ENCODE data around the gene SLC6A1. TPM values are rescaled to one million over a fixed set of nuclear protein-coding genes. Genes with fewer than 3 reads are reported as not detected.

SLC6A1 gene
- total RNA-seq, 2 experiments from 2014 or later = not detected

DNA sequence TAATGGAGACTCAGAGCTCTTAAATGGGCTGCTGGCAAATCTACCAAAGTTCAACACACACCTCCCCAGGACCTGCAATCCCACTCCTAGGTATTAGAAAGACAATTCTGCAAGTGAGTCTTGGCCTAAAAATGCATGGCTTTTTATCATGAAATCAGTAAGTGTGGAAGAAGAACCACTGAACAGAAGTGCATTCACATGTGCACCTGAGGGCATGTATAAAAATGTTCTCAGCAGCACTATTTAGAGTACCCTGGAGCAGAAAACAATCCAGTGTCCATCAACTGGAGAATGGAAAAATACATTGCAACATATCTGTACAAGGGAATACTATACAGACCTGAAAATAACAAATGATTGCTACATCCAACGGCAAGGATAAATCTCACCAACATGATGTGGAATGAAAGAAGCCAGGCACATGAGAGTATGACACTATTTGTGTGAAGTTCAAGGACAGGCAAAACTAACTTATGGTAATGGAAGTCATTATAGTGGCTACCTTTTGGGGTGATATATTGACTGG is 8.1 kb upstream of the SLC6A1 start:
- Mint-ChIP-seq H3K4me1 (ENCODE audit: low read depth) (peaks cover 9% of the 10 kb centered on the region), H3K36me3 (ENCODE audit: low read depth) (no peaks in the 10 kb centered on the region), H3K9me3 (peaks cover 2% of the 10 kb centered on the region), H3K4me3 (no peak overlapping the region), H3K27me3 (peaks cover 19% of the 10 kb centered on the region), H3K27ac (no peak overlapping the region)
- intact Hi-C loops (cut with DNase I, micrococcal nuclease) = no loop called here
- Histone ChIP-seq H3K36me3 (ENCODE audit: insufficient read depth, low read length) (no peaks in the 10 kb centered on the region), H3K27ac (ENCODE audit: low read depth in 1 of 2, low read length in 2 of 2) (no peak overlapping the region), H3K4me3 (ENCODE audit: low read length) (no peak overlapping the region), H3K4me1 (ENCODE audit: insufficient read depth, low read length) (no peaks in the 10 kb centered on the region), H3K9me3 (ENCODE audit: control insufficient read depth in 1 of 2, insufficient read depth in 1 of 2, low read length in 2 of 2) (no peaks in the 10 kb centered on the region), H3K27me3 (ENCODE audit: control insufficient read depth in 1 of 2, insufficient read depth in 2 of 2, low read length in 2 of 2) (peaks cover 0 to 6% of the 10 kb centered on the region in 2 experiments)
- TF ChIP-seq, protein P1, sequence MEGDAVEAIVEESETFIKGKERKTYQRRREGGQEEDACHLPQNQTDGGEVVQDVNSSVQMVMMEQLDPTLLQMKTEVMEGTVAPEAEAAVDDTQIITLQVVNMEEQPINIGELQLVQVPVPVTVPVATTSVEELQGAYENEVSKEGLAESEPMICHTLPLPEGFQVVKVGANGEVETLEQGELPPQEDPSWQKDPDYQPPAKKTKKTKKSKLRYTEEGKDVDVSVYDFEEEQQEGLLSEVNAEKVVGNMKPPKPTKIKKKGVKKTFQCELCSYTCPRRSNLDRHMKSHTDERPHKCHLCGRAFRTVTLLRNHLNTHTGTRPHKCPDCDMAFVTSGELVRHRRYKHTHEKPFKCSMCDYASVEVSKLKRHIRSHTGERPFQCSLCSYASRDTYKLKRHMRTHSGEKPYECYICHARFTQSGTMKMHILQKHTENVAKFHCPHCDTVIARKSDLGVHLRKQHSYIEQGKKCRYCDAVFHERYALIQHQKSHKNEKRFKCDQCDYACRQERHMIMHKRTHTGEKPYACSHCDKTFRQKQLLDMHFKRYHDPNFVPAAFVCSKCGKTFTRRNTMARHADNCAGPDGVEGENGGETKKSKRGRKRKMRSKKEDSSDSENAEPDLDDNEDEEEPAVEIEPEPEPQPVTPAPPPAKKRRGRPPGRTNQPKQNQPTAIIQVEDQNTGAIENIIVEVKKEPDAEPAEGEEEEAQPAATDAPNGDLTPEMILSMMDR (IDR thresholded peaks at IDR 0.05) = no peak
- DNase-seq (no peak), ATAC-seq (ENCODE audit: poor library complexity) (no peak)
- ChIA-PET POLR2A (no interaction called here), CTCF (no interaction called here)

DNA sequence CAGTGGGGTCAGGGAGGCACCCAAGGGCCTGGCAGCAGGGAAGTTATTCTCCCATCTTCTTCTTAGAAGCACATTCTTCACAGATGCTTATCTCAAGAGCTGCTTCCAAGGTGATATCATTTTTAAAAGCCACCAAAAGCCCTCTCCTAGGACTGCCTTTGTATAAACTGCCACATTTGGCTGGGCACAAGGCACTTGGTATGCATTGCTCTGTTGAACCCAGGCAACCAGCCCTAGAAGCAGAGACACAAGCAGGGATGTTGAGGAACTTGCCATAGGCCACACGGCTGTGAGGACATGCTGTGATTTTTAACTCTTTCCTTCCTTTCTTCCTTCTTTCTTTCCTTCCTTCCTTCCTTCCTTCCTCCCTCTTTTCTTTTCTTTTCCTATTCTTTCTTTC is 7.4 kb upstream of the SLC6A1 start:
- ATAC-seq (ENCODE audit: poor library complexity) (no peak), DNase-seq (no peak)
- H3K27ac Mint-ChIP-seq = no peak overlapping the region
- H3K4me1 Mint-ChIP-seq (ENCODE audit: low read depth) = peaks cover 9% of the 10 kb centered on the region
- ChIA-PET CTCF (no interaction called here), POLR2A (no interaction called here)
- Histone ChIP-seq H3K27ac (ENCODE audit: low read depth in 1 of 2, low read length in 2 of 2) (no peak overlapping the region), H3K9me3 (ENCODE audit: control insufficient read depth in 1 of 2, insufficient read depth in 1 of 2, low read length in 2 of 2) (no peaks in the 10 kb centered on the region), H3K4me3 (ENCODE audit: low read length) (no peak overlapping the region), H3K27me3 (ENCODE audit: control insufficient read depth in 1 of 2, insufficient read depth in 2 of 2, low read length in 2 of 2) (peaks cover 3 to 6% of the 10 kb centered on the region in 2 experiments), H3K36me3 (ENCODE audit: insufficient read depth, low read length) (no peaks in the 10 kb centered on the region), H3K4me1 (ENCODE audit: insufficient read depth, low read length) (no peaks in the 10 kb centered on the region)
- intact Hi-C loops (cut with DNase I, micrococcal nuclease) = no loop called here
- no peak overlapping the region for H3K4me3 Mint-ChIP-seq
- peaks cover 23% of the 10 kb centered on the region for H3K27me3 Mint-ChIP-seq
- TF ChIP-seq, protein P1 (IDR thresholded peaks at IDR 0.05) = no peak
- peaks cover 2% of the 10 kb centered on the region for H3K9me3 Mint-ChIP-seq
- H3K36me3 Mint-ChIP-seq (ENCODE audit: low read depth) = no peaks in the 10 kb centered on the region

DNA sequence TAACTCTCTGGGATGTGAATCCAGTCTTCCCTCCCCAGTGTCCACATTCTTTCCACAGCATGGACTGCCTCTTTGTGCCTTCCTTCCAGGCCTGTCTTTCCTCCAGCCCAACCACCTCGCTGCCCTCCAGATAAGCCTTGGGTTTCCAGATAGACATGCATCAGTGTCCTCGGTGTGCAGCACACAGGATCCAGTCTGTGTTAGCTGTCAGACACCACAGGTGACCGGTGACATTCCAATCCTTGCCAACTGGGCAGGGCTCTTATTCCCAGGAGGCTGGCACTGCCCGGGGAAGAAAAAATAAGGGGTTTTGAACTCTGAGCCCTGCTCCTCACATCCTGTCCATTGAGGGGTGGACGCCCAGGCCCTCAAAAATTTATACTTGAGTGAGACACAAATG is 6.0 kb upstream of the SLC6A1 start:
- H3K27ac Mint-ChIP-seq = no peak overlapping the region
- peaks cover 7 to 17% of the 10 kb centered on the region in 2 experiments for H3K27me3 ChIP-seq (ENCODE audit: control insufficient read depth in 1 of 2, insufficient read depth in 2 of 2, low read length in 2 of 2)
- no peak overlapping the region for H3K4me3 Mint-ChIP-seq
- H3K27ac ChIP-seq (ENCODE audit: low read depth in 1 of 2, low read length in 2 of 2) = no peak overlapping the region
- intact Hi-C loops (cut with DNase I, micrococcal nuclease) = no loop called here
- ChIA-PET CTCF (no interaction called here), POLR2A (no interaction called here)
- TF ChIP-seq, protein P1 (IDR thresholded peaks at IDR 0.05) = no peak
- DNase-seq (no peak), ATAC-seq (ENCODE audit: poor library complexity) (no peak)
- no peaks in the 10 kb centered on the region for H3K9me3 Mint-ChIP-seq
- H3K36me3 Mint-ChIP-seq (ENCODE audit: low read depth) = no peaks in the 10 kb centered on the region
- H3K4me1 ChIP-seq (ENCODE audit: insufficient read depth, low read length) = no peaks in the 10 kb centered on the region
- peaks cover 9% of the 10 kb centered on the region for H3K4me1 Mint-ChIP-seq (ENCODE audit: low read depth)
- H3K9me3 ChIP-seq (ENCODE audit: control insufficient read depth in 1 of 2, insufficient read depth in 1 of 2, low read length in 2 of 2) = no peaks in the 10 kb centered on the region
- H3K27me3 Mint-ChIP-seq = peaks cover 32% of the 10 kb centered on the region
- no peaks in the 10 kb centered on the region for H3K36me3 ChIP-seq (ENCODE audit: insufficient read depth, low read length)
- H3K4me3 ChIP-seq (ENCODE audit: low read length) = no peak overlapping the region

Measured in CD4-positive, alpha-beta T cell (primary cell).